H4 (cell line): ENCODE measurements around the gene PSMA3. TPM values are rescaled to one million over a fixed set of nuclear protein-coding genes. Genes with fewer than 3 reads are reported as not detected.
"Not testable (repeated sequence)": the region's sequence is repeated elsewhere in the genome, so short reads cannot be mapped to it uniquely, and the experiment has no call there.

Experiments
- DNase-seq: peaks from one replicate; pipeline ENCODE4 v3.0.0-alpha.2; 2015; ENCODE audit warnings: low spot score
- total RNA-seq: library from RNA; depleted of rRNA; stranded (reverse); fragments of >200 nt; shearing (Covaris generic); gene quantifications from 2 replicates; pipeline ENCODE4 v1.2.3, GENCODE V29; 2014; rRNA removed

Gene PSMA3
- total RNA-seq, result 184 and 292 TPM in 2 replicates

- DNase-seq, result peak; percentile 96
Observed at GRCh38 chr14:58244556-58245387, at the start of gene PSMA3. Gene PSMA3, plus strand, starts transcription at chr14:58244843. Its CDS starts 78 bp downstream, at chr14:58244921.

- DNase-seq, result no peak
Observed at GRCh38 chr14:58196198-58196597, 48.4 kb upstream of the PSMA3 start.

- no peak for DNase-seq
Observed at GRCh38 chr14:58198086-58198485, 46.6 kb upstream of the PSMA3 start.

GRCh38 chr14:58199726-58200479 is 44.7 kb upstream of the PSMA3 start, which contains the start of gene ACTR10:
Gene ACTR10, plus strand, starts transcription at chr14:58200149. Its CDS starts 69 bp downstream, at chr14:58200218.
- peak; percentile 71 for DNase-seq

- no peak for DNase-seq
Observed at GRCh38 chr14:58200480-58200841, 44.2 kb upstream of the PSMA3 start.

GRCh38 chr14:58200846-58201245 is 43.8 kb upstream of the PSMA3 start:
- DNase-seq, result no peak

- DNase-seq, result no peak
Observed at GRCh38 chr14:58213176-58213575, 31.5 kb upstream of the PSMA3 start.

- no peak for DNase-seq
Observed at GRCh38 chr14:58215191-58215914, 29.3 kb upstream of the PSMA3 start.

- DNase-seq, result no peak
Observed at GRCh38 chr14:58216544-58216943, 28.1 kb upstream of the PSMA3 start.

- DNase-seq, result no peak
Observed at GRCh38 chr14:58227096-58227819, 17.4 kb upstream of the PSMA3 start.

- DNase-seq, result no peak
Observed at GRCh38 chr14:58238252-58239243, 6.1 kb upstream of the PSMA3 start.

- peak; percentile 44 for DNase-seq
Observed at GRCh38 chr14:58239244-58240195, 5.1 kb upstream of the PSMA3 start.

- peak; percentile 17 for DNase-seq
Observed at GRCh38 chr14:58243790-58244555, 670 bp upstream of the PSMA3 start.

- DNase-seq, result no peak
Observed at GRCh38 chr14:58245562-58245961, 919 bp downstream of the PSMA3 start.

GRCh38 chr14:58249611-58250010 is 5.0 kb downstream of the PSMA3 start:
- no peak for DNase-seq

- no peak for DNase-seq
Observed at GRCh38 chr14:58258156-58258555, 13.5 kb downstream of the PSMA3 start.

- not testable (repeated sequence) for DNase-seq
Observed at GRCh38 chr14:58262005-58262404, 17.4 kb downstream of the PSMA3 start.

- no peak for DNase-seq
Observed at GRCh38 chr14:58265401-58265800, 20.8 kb downstream of the PSMA3 start.
